Endothelial cell of umbilical vein (primary cell): Measurements from ENCODE around the gene AKAP1. TPM values are rescaled to one million over a fixed set of nuclear protein-coding genes. Genes with fewer than 3 reads are reported as not detected.

Source experiments
- BruUV-seq: library from RNA; stranded (reverse); fragments of 400-500 nt; replicated peaks from 2 replicates; lab custom pipeline; 2021; lab: Mats Ljungman, UMichigan
- CTCF ChIA-PET: fragments of 300-600, 350-600 bp; sonication (Branson Sonifier 250); formaldehyde crosslinking; loops from one replicate; lab custom pipeline; 2021; ENCODE audit warnings: antibody characterized with exemption, inconsistent platforms; lab: Charles Lee
- POLR2A ChIA-PET: fragments of 300-600, 350-600 bp; sonication (Branson Sonifier 250); formaldehyde crosslinking; loops from one replicate; lab custom pipeline; 2021; ENCODE audit warnings: antibody characterized with exemption, inconsistent platforms; lab: Charles Lee
- DNase-seq: peaks from one replicate; pipeline ENCODE4 v3.0.0-alpha.2; 2011; ENCODE audit warnings: low read depth, low spot score
- FAIRE-seq: peaks from 2 replicates; lab custom pipeline; 2011; peaks lifted over from hg19 to GRCh38; lab: Jason Lieb, UNC
- H2AFZ ChIP-seq: 2 replicates; pipeline ENCODE4 v1.6.0; 2012; ENCODE audit warnings: low read depth, low read length, control low read depth, inconsistent platforms
- H3K27ac ChIP-seq: 2 replicates; pipeline ENCODE4 v1.5.1; 2011; ENCODE audit warnings: low read depth, mild to moderate bottlenecking, control low read depth, low read length, moderate library complexity; ENCODE audit not compliant: insufficient read depth
- H3K27me3 ChIP-seq, 2 experiments: 2 replicates each; pipeline versions ENCODE4 v1.6.0 to v1.6.1; 2011; ENCODE audit warnings: low read length in 2 of 2, mixed read lengths in 1 of 2; ENCODE audit not compliant: control insufficient read depth in 2 of 2, insufficient read depth in 2 of 2
- H3K36me3 ChIP-seq, 2 experiments: 2 replicates in 1 of 2; 3 replicates in 1 of 2; pipeline ENCODE4 v1.5.1; 2011; ENCODE audit warnings: low read length in 2 of 2, mild to moderate bottlenecking in 1 of 2, moderate library complexity in 1 of 2; ENCODE audit not compliant: control insufficient read depth in 2 of 2, insufficient read depth in 2 of 2; ENCODE audit errors: extremely low read depth in 1 of 2
- H3K4me1 ChIP-seq: 3 replicates; pipeline ENCODE4 v1.5.1; 2011; ENCODE audit warnings: mild to moderate bottlenecking, low read length; ENCODE audit not compliant: control insufficient read depth, insufficient read depth; ENCODE audit errors: extremely low read depth
- H3K4me2 ChIP-seq: 2 replicates; pipeline ENCODE4 v1.6.1; 2011; ENCODE audit warnings: low read length, control low read depth, mixed read lengths; ENCODE audit not compliant: insufficient read depth
- H3K4me3 ChIP-seq, 3 experiments: fragments of 200-600 bp in 1 of 3; sonication (generic), shearing (Covaris generic) in 1 of 3; replicated peaks in 1 of 3; 2 replicates each; pipeline ENCODE4 v1.5.1; 2011 to 2016; ENCODE audit warnings: control low read depth in 3 of 3, low read length in 3 of 3, mild to moderate bottlenecking in 2 of 3, inconsistent platforms in 1 of 3, low read depth in 1 of 3, moderate library complexity in 1 of 3; ENCODE audit not compliant: insufficient read depth in 1 of 3
- H3K79me2 ChIP-seq: 2 replicates; pipeline ENCODE4 v1.6.0; 2012; ENCODE audit warnings: low read length, inconsistent platforms; ENCODE audit not compliant: control insufficient read depth, insufficient read depth
- H3K9ac ChIP-seq: replicated peaks from 2 replicates; pipeline ENCODE3; 2011; ENCODE audit warnings: low read length, control low read depth; ENCODE audit not compliant: insufficient read depth; ENCODE audit errors: extremely low read depth
- H3K9me1 ChIP-seq: replicated peaks from 3 replicates; pipeline ENCODE4 v1.6.0; 2011; ENCODE audit warnings: mild to moderate bottlenecking, low read length; ENCODE audit not compliant: control insufficient read depth, insufficient read depth; ENCODE audit errors: extremely low read depth
- H3K9me3 ChIP-seq: replicated peaks from 2 replicates; pipeline ENCODE4 v1.5.1; 2012; ENCODE audit warnings: low read length, inconsistent platforms; ENCODE audit not compliant: control insufficient read depth, insufficient read depth
- H4K20me1 ChIP-seq: replicated peaks from 2 replicates; pipeline ENCODE3; 2011; ENCODE audit warnings: mild to moderate bottlenecking, low read length; ENCODE audit not compliant: control insufficient read depth, insufficient read depth; ENCODE audit errors: extremely low read depth
- EZH2 ChIP-seq: IDR thresholded peaks from 2 replicates; pipeline ENCODE4 v1.6.1; 2012; ENCODE audit warnings: borderline replicate concordance, low read depth, mild to moderate bottlenecking, moderate library complexity, low read length, inconsistent platforms; ENCODE audit not compliant: severe bottlenecking
- FOS ChIP-seq: IDR thresholded peaks from 2 replicates; pipeline ENCODE4 v1.6.1; 2011; ENCODE audit warnings: mild to moderate bottlenecking, low read length, moderate library complexity, borderline replicate concordance; ENCODE audit not compliant: insufficient read depth
- GATA2 ChIP-seq: IDR thresholded peaks from 2 replicates; pipeline ENCODE4 v1.7.0; 2011; ENCODE audit warnings: low read depth, mild to moderate bottlenecking, moderate library complexity, mixed read lengths, low read length; ENCODE audit not compliant: insufficient read length, insufficient read depth
- JUN ChIP-seq: IDR thresholded peaks from 2 replicates; pipeline ENCODE4 v1.6.1; 2011; ENCODE audit warnings: borderline replicate concordance, low read depth; ENCODE audit not compliant: insufficient read length, insufficient read depth
- MYC ChIP-seq: IDR thresholded peaks from one replicate; pipeline ENCODE4 v1.6.1; 2011; ENCODE audit warnings: mild to moderate bottlenecking, low read depth, low read length
- POLR2A ChIP-seq: IDR thresholded peaks from 2 replicates; pipeline ENCODE4 v1.6.1; 2012; ENCODE audit warnings: low read depth, mild to moderate bottlenecking, control low read depth, low read length
- POLR2AphosphoS5 ChIP-seq: IDR thresholded peaks from 2 replicates; pipeline ENCODE4 v1.6.1; 2012; ENCODE audit warnings: low read depth, mild to moderate bottlenecking, control low read depth, low read length, moderate library complexity; ENCODE audit not compliant: insufficient read depth
- dilution Hi-C: fragments of 300-500 bp; cut with MboI; formaldehyde crosslinking; loops from one replicate; pipeline ENCODE4 v1.15.0; 2019; ENCODE audit warnings: low sequenced_read_pairs; ENCODE audit not compliant: extremely low pct_ligation_motif_present
- intact Hi-C: fragments of 100-400 bp; cut with micrococcal nuclease; formaldehyde crosslinking; loops from one replicate; pipeline ENCODE4 v1.10.0; 2022
- polyA plus RNA-seq, 4 experiments: library from polyadenylated mRNA; depleted of rRNA in 3 of 4; stranded (reverse) in 3 of 4; unstranded in 1 of 4; fragments of >200 nt; gene quantifications; 2 replicates each; pipeline versions ENCODE4 v1.2.1 to v1.2.3, GENCODE V29; 2011 to 2012; ENCODE audit warnings: missing spikeins in 1 of 4
- total RNA-seq: library from RNA; stranded (reverse); gene quantifications from 2 replicates; pipeline ENCODE4 v1.2.3, GENCODE V29; 2021
- TF ChIP-seq, protein P1 (sequence below), 2 donors: IDR thresholded peaks; 1 replicate in 1 of 2; 2 replicates in 1 of 2; pipeline ENCODE4 v1.5.1; 2011; ENCODE audit warnings: low read length in 2 of 2, mild to moderate bottlenecking in 2 of 2, moderate library complexity in 2 of 2, control low read depth in 1 of 2, inconsistent platforms in 1 of 2, low read depth in 1 of 2; ENCODE audit not compliant: insufficient read depth in 1 of 2; ENCODE audit errors: extremely low read depth in 1 of 2
- TF ChIP-seq, protein P2 (sequence below): IDR thresholded peaks from 2 replicates; pipeline ENCODE4 v1.6.1; 2011; ENCODE audit not compliant: insufficient read depth, insufficient read length

The AKAP1 gene
- total and polyA plus RNA-seq, 2 donors (not counting 3 experiments of a cell fraction or from before 2014, with no cell fraction given) = 20.9 to 27.7 TPM

DNA sequence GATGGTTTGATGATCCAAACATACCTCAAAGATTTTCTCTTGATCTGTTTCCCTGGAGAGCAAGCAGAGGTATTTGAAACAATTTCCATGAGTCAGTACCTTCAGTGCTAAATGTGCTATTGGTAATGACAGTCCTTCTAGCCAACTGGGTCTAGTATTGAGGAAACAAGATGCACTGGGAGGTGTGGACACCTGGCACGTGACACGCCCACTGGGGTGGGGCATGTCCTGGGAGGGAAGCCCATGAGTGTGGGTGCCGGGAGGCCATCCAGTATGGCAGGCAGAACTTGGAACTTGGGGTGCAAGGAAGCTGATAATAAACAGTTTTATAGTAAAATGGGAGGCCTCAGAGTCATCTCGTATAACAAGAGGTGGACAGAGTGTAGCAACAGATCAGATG lies 17.9 kb upstream of the AKAP1 start:
- H3K4me3 ChIP-seq = no peak overlapping the region
- H2AFZ ChIP-seq = no peak overlapping the region
- no peaks in the 10 kb centered on the region for H4K20me1 ChIP-seq
- no peaks in the 10 kb centered on the region for H3K4me1 ChIP-seq
- ChIA-PET POLR2A (no interaction called here), CTCF (no interaction called here)
- dilution Hi-C loops (no loop called here), intact Hi-C loops (no loop called here)
- DNase-seq (no peak), FAIRE-seq (no peak)
- no peaks in the 10 kb centered on the region for H3K36me3 ChIP-seq
- no peaks in the 10 kb centered on the region for H3K9me1 ChIP-seq
- BruUV-seq = no TSS peak
- no peaks in the 10 kb centered on the region for H3K9me3 ChIP-seq
- TF ChIP-seq, protein P1, sequence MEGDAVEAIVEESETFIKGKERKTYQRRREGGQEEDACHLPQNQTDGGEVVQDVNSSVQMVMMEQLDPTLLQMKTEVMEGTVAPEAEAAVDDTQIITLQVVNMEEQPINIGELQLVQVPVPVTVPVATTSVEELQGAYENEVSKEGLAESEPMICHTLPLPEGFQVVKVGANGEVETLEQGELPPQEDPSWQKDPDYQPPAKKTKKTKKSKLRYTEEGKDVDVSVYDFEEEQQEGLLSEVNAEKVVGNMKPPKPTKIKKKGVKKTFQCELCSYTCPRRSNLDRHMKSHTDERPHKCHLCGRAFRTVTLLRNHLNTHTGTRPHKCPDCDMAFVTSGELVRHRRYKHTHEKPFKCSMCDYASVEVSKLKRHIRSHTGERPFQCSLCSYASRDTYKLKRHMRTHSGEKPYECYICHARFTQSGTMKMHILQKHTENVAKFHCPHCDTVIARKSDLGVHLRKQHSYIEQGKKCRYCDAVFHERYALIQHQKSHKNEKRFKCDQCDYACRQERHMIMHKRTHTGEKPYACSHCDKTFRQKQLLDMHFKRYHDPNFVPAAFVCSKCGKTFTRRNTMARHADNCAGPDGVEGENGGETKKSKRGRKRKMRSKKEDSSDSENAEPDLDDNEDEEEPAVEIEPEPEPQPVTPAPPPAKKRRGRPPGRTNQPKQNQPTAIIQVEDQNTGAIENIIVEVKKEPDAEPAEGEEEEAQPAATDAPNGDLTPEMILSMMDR (IDR thresholded peaks at IDR 0.05; ENCODE audit: extremely low read depth in 1 of 2, insufficient read depth in 1 of 2, low read depth in 1 of 2, low read length in 2 of 2) = no peak
- no peak for TF ChIP-seq JUN
- no peak for TF ChIP-seq GATA2
- TF ChIP-seq FOS = no peak
- no peak for TF ChIP-seq POLR2A
- TF ChIP-seq MYC = no peak
- TF ChIP-seq EZH2 = no peak
- no peak for TF ChIP-seq POLR2AphosphoS5
- TF ChIP-seq, protein P2, sequence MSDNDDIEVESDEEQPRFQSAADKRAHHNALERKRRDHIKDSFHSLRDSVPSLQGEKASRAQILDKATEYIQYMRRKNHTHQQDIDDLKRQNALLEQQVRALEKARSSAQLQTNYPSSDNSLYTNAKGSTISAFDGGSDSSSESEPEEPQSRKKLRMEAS = no peak
- H3K9ac ChIP-seq = no peak overlapping the region
- H3K27me3 ChIP-seq = peaks cover 3 to 11% of the 10 kb centered on the region in 2 experiments
- no peaks in the 10 kb centered on the region for H3K79me2 ChIP-seq
- no peak overlapping the region for H3K27ac ChIP-seq
- no peak overlapping the region for H3K4me2 ChIP-seq
